ENCODE measurements around the gene CLEC2A. TPM values are rescaled to one million over a fixed set of nuclear protein-coding genes. Genes with fewer than 3 reads are reported as not detected.
"Not testable (repeated sequence)": the region's sequence is repeated elsewhere in the genome, so short reads cannot be mapped to it uniquely, and the experiment has no call there.

The CLEC2A gene
- total RNA-seq, 4 donors from 2014 or later, result not detected

DNA sequence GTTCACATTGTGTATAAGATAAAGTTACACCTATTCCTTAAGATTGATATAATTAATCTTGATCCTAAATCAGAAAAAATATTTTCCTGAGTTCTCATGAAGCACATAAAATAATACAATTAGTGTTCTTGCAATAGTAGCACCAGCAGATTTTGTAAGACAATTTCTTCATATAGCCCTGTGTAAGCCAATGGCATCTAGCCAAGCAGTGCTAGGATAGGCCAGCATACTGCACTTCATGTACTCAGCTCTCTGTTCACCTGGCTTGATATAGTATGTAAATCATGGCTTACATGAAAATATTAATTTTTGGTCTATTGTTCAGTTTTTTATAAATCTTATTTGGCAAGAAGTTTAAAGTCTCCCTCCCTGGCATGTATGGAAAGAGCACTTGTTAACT lies 49.0 kb downstream of the CLEC2A start:
- intact Hi-C loops (cut with DNase I; ENCODE audit: low total_unique reads), result no loop called here
- no peak overlapping the region for H3K27ac ChIP-seq
- H3K9me3 ChIP-seq, result no peaks in the 10 kb centered on the region
- no peak for DNase-seq
- H3K4me1 ChIP-seq, result no peaks in the 10 kb centered on the region
- TF ChIP-seq POLR2A (IDR thresholded peaks at IDR 0.05), result no peak
- TF ChIP-seq CTCF (IDR thresholded peaks at IDR 0.05 in 4 of 5, conservative IDR thresholded peaks at IDR 0.05 in 1 of 5), result no peak
- no peaks in the 10 kb centered on the region for H3K27me3 ChIP-seq
- no peak for ATAC-seq
- no peaks in the 10 kb centered on the region for H3K36me3 ChIP-seq
- in situ Hi-C loops (cut with MboI; ENCODE audit: low sequenced_read_pairs in 4 of 4), result no loop called here
- H3K4me3 ChIP-seq, result no peak overlapping the region

DNA sequence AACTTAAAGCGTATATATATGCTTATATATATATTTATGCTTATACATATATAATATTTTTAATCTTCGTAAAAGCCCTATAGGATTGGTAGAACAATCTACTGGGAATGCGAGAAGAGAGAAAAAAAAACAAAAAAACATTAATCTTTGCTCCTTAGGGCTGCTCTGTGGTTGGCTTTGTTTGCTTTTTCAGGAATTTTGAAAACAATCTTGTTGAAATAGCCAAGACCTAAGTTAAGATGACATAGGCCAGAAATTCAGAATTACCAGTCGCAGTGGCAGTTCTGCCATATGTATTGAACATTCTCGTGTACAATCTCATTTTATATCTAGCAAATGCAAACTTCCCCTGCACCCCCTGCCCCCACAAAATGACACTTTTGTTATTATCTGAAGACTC lies 50.2 kb downstream of the CLEC2A start:
- in situ Hi-C loops (cut with MboI; ENCODE audit: low sequenced_read_pairs in 4 of 4) (no loop called here), intact Hi-C loops (cut with DNase I; ENCODE audit: low total_unique reads) (no loop called here)
- TF ChIP-seq POLR2A (IDR thresholded peaks at IDR 0.05), result no peak
- TF ChIP-seq CTCF (IDR thresholded peaks at IDR 0.05 in 4 of 5, conservative IDR thresholded peaks at IDR 0.05 in 1 of 5), result no peak
- Histone ChIP-seq H3K36me3 (no peaks in the 10 kb centered on the region), H3K9me3 (no peaks in the 10 kb centered on the region), H3K4me1 (no peaks in the 10 kb centered on the region), H3K4me3 (no peak overlapping the region), H3K27me3 (no peaks in the 10 kb centered on the region), H3K27ac (no peak overlapping the region)
- DNase-seq (no peak), ATAC-seq (no peak)

GRCh38 chr12:9881246-9881645 lies 50.9 kb downstream of the CLEC2A start, which contains the start of gene KLRF2:
Gene KLRF2 (plus strand): TSS chr12:9881489. CDS start chr12:9881596, 107 bp downstream.
- H3K27ac ChIP-seq, result no peak within 1 kb of the TSS
- H3K27me3 ChIP-seq, result no peaks in the 10 kb centered on the region
- in situ Hi-C loops (cut with MboI; ENCODE audit: low sequenced_read_pairs in 4 of 4), result no loop called here
- H3K4me1 ChIP-seq, result no peaks in the 10 kb centered on the region
- H3K36me3 ChIP-seq, result no peaks in the 10 kb centered on the region
- no peaks in the 10 kb centered on the region for H3K9me3 ChIP-seq
- intact Hi-C loops (cut with DNase I; ENCODE audit: low total_unique reads), result no loop called here
- H3K4me3 ChIP-seq, result no peak within 1 kb of the TSS
- no peak for DNase-seq
- no peak for TF ChIP-seq CTCF (IDR thresholded peaks at IDR 0.05 in 4 of 5, conservative IDR thresholded peaks at IDR 0.05 in 1 of 5)
- no peak for TF ChIP-seq POLR2A (IDR thresholded peaks at IDR 0.05)
- ATAC-seq, result no peak

- no peaks in the 10 kb centered on the region for H3K36me3 ChIP-seq
These were observed 51.6 kb downstream of the CLEC2A start for GRCh38 chr12:9880532-9881078.

GRCh38 chr12:9876120-9876519 lies 56.0 kb downstream of the CLEC2A start:
- DNase-seq; H3K9me3 ChIP-seq; ATAC-seq; intact Hi-C loops (cut with DNase I; ENCODE audit: low total_unique reads); H3K4me1 ChIP-seq; H3K4me3 ChIP-seq; H3K27me3 ChIP-seq; H3K36me3 ChIP-seq; in situ Hi-C loops (cut with MboI; ENCODE audit: low sequenced_read_pairs in 4 of 4); H3K27ac ChIP-seq: not testable (repeated sequence)

More at GRCh38 chr12:9880532-9881078, 51.6 kb downstream of the CLEC2A start:
- no peak for ATAC-seq
- Histone ChIP-seq H3K4me1 (no peaks in the 10 kb centered on the region), H3K27me3 (no peaks in the 10 kb centered on the region), H3K4me3 (no peak overlapping the region), H3K9me3 (no peaks in the 10 kb centered on the region), H3K27ac (no peak overlapping the region)
- in situ Hi-C loops (cut with MboI; ENCODE audit: low sequenced_read_pairs in 4 of 4) (no loop called here), intact Hi-C loops (cut with DNase I; ENCODE audit: low total_unique reads) (no loop called here)
- no peak for DNase-seq
- no peak for TF ChIP-seq POLR2A (IDR thresholded peaks at IDR 0.05)
- no peak for TF ChIP-seq CTCF (IDR thresholded peaks at IDR 0.05 in 4 of 5, conservative IDR thresholded peaks at IDR 0.05 in 1 of 5)
